HuH-7.5 (cell line): Measurements from ENCODE around the gene LINC01488.

Source experiments
- DNase-seq: peaks from one replicate; pipeline ENCODE4 v3.0.0; 2011; ENCODE audit warnings: low spot score

LINC01488 gene

GRCh38 chr11:69511358-69512055, 30.0 kb downstream of the LINC01488 start:
- no peak for DNase-seq

GRCh38 chr11:69512136-69512535, 30.7 kb downstream of the LINC01488 start:
- DNase-seq, result no peak

GRCh38 chr11:69512790-69513189, 31.3 kb downstream of the LINC01488 start:
- DNase-seq, result no peak

- DNase-seq, result no peak
These were observed 31.7 kb downstream of the LINC01488 start for GRCh38 chr11:69513196-69513595.

GRCh38 chr11:69513663-69514224, 32.3 kb downstream of the LINC01488 start:
- DNase-seq, result no peak

- DNase-seq, result no peak
These were observed 33.3 kb downstream of the LINC01488 start for GRCh38 chr11:69514771-69515170.

- DNase-seq, result no peak
These were observed 34.1 kb downstream of the LINC01488 start for GRCh38 chr11:69515271-69516245.

- no peak for DNase-seq
These were observed 35.1 kb downstream of the LINC01488 start for GRCh38 chr11:69516526-69516925.

GRCh38 chr11:69518081-69518950, 36.9 kb downstream of the LINC01488 start:
- no peak for DNase-seq

GRCh38 chr11:69520186-69520916, 38.9 kb downstream of the LINC01488 start:
- no peak for DNase-seq

GRCh38 chr11:69521457-69521856, 40.0 kb downstream of the LINC01488 start:
- no peak for DNase-seq

GRCh38 chr11:69523453-69523852, 42.0 kb downstream of the LINC01488 start:
- no peak for DNase-seq

- DNase-seq, result no peak
These were observed 42.9 kb downstream of the LINC01488 start for GRCh38 chr11:69524291-69524882.

- DNase-seq, result no peak
These were observed 43.5 kb downstream of the LINC01488 start for GRCh38 chr11:69524991-69525411.

- no peak for DNase-seq
These were observed 44.3 kb downstream of the LINC01488 start for GRCh38 chr11:69525516-69526452.

- no peak for DNase-seq
These were observed 45.0 kb downstream of the LINC01488 start for GRCh38 chr11:69526453-69526810.

- no peak for DNase-seq
These were observed 47.5 kb downstream of the LINC01488 start for GRCh38 chr11:69529001-69529400.

- DNase-seq, result no peak
These were observed 49.0 kb downstream of the LINC01488 start for GRCh38 chr11:69530278-69531070.
